Measurements from ENCODE around the gene ZNF415. TPM values are rescaled to one million over a fixed set of nuclear protein-coding genes. Genes with fewer than 3 reads are reported as not detected.
"Not testable (repeated sequence)": the region's sequence is repeated elsewhere in the genome, so short reads cannot be mapped to it uniquely, and the experiment has no call there.

Gene ZNF415
- total RNA-seq, 1 donor from 2014 or later, result 5.8 TPM

DNA sequence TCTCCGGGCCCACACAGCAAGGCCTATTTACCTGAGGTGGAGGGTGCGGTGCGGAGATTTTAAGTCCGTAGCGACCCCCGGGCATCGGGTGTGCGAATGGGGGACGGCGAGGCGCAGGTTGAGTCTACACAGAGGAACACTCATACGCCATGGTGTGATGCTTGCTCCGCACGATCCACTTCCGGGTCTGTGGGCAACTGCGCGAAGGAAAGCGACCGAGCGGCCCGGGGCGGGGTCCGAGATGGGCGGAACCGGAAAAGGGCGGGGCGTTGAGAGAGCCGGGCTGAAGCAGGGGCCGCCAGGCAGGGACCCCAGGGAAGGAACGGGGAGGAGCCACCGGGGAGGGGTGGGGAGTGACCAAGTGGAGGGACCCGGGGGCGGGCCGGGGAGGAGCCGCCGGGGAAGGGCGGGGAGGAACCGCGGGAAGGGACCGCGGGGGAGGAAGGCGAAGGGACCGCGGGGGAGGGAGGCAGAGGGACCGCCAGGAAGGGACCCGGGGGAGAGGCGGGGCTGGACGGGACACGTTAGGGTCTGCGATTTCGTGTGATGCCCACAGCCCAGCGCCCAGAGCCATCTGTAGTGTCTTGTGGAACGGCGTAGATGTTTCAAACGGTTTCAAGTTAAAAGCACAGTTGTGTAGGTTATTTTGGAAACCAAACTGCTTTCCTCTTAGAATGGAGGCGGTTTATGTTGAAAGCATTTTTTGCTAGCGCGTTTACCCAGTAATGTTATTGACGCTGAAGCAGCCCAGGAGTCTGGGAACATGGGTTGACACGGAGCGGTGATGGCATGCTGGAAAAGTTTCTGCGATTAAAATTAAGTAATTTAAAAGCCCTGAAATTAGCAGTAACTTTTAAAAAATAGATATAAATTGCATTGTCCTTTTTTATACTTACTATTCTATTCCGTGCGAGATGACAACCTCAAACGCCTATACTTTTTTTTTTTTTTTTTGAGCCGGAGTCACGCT lies 29.2 kb downstream of the ZNF415 start, which contains the start of gene ZNF160:
ZNF160 (minus strand) TSS at position 189 of the 970 bp plus-strand sequence. CDS start 17,146 bp downstream, outside the sequence.
- H3K27me3 Mint-ChIP-seq, result no peaks in the 10 kb centered on the region
- peaks cover 32% of the 10 kb centered on the region for H3K4me1 Mint-ChIP-seq
- peaks cover 5% of the 10 kb centered on the region for H3K9me3 Mint-ChIP-seq
- H3K27ac Mint-ChIP-seq, result peak within 1 kb of the TSS; percentile 93
- POLR2A ChIA-PET, result interaction anchor here (0.6 to 0.7 kb wide), 4 partner anchors 56 to 767 kb away, joined by 3 to 8 read pairs (median 4); partner anchors contain the start of gene ZNF347
- CTCF ChIA-PET, result no interaction called here
- DNase-seq (peak; percentile 100), ATAC-seq (ENCODE audit: low read depth) (peak; percentile 97)
- TF ChIP-seq, protein P1, sequence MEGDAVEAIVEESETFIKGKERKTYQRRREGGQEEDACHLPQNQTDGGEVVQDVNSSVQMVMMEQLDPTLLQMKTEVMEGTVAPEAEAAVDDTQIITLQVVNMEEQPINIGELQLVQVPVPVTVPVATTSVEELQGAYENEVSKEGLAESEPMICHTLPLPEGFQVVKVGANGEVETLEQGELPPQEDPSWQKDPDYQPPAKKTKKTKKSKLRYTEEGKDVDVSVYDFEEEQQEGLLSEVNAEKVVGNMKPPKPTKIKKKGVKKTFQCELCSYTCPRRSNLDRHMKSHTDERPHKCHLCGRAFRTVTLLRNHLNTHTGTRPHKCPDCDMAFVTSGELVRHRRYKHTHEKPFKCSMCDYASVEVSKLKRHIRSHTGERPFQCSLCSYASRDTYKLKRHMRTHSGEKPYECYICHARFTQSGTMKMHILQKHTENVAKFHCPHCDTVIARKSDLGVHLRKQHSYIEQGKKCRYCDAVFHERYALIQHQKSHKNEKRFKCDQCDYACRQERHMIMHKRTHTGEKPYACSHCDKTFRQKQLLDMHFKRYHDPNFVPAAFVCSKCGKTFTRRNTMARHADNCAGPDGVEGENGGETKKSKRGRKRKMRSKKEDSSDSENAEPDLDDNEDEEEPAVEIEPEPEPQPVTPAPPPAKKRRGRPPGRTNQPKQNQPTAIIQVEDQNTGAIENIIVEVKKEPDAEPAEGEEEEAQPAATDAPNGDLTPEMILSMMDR (IDR thresholded peaks at IDR 0.05), result no peak
- peaks cover 22% of the 10 kb centered on the region for H3K36me3 Mint-ChIP-seq (ENCODE audit: low read depth)
- peak within 1 kb of the TSS; percentile 87 for H3K4me3 Mint-ChIP-seq
- intact Hi-C loops (cut with micrococcal nuclease), result loop anchor here (1.0 to 10.0 kb wide), 15 partner anchors 29 to 914 kb away; partner anchors contain the start of genes VN1R2, ZNF320, ZNF347 and ZNF415

DNA sequence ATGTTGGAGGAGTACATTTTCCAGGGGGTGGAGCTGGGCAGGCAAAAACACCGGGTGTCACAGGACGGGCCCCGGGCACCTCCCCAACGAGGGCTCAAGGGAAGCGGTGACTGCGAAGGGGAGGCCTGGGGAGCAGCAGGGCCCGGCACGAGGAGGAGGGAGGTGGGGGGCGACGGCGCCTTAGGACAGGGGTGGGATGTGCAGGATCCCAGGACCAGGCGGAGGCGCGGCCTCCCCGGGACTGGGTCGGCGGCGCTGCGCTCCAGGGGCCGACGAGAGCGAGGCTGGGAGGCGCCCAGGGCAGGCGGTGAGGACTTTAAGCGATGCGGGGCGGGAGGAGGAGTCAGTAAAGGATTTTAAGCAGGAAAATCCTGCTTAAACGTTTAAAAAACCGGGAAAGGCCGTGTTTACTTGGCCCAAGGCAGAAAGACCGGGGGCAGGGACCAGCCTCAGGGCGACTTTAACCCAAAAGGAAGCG lies 29.9 kb downstream of the ZNF415 start:
- intact Hi-C loops (cut with micrococcal nuclease), result loop anchor here (1.0 to 10.0 kb wide), 15 partner anchors 30 to 913 kb away; partner anchors contain the start of genes VN1R2, ZNF320, ZNF347 and ZNF415
- Mint-ChIP-seq H3K4me3 (peak overlapping the region; percentile 87), H3K9me3 (peaks cover 3% of the 10 kb centered on the region), H3K27me3 (no peaks in the 10 kb centered on the region), H3K4me1 (peaks cover 35% of the 10 kb centered on the region), H3K36me3 (ENCODE audit: low read depth) (peaks cover 23% of the 10 kb centered on the region), H3K27ac (peak overlapping the region; percentile 93)
- ATAC-seq (ENCODE audit: low read depth) (no peak), DNase-seq (no peak)
- CTCF ChIA-PET, result no interaction called here
- TF ChIP-seq, protein P1 (IDR thresholded peaks at IDR 0.05), result no peak
- POLR2A ChIA-PET, result interaction anchor here (1.1 kb wide), 1 partner anchor 315 kb away, joined by 3 read pairs; the partner anchor contains the start of gene ZNF600

DNA sequence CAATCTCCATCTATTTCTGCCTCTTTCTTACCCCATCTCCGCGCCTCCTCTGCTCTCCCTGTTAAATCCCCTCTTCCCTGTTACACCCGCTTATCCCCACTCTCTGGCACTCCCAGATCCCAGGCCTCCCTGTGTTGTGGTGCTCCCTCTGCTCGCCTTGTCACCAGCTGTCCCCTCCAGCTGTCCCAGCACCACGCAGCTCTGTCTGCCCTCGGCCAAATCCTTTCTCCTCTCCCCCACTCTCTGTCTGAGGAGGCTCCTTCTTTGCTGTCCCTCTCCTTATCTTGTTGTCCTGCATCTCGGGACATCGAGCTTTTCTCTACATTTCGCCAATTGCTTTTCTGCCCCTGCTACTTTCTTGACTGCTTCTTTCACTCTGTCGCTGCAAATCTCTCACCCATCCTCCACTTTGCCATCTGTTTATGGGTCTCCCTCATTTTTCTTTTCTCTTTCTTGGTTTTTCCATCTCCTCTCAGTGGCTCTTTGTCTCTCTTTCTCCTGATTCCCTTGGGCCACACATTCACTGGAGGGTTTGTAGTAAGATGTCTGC lies 30.4 kb downstream of the ZNF415 start:
- Mint-ChIP-seq H3K27me3 (no peaks in the 10 kb centered on the region), H3K4me3 (peak overlapping the region; percentile 87), H3K27ac (peak overlapping the region; percentile 93), H3K9me3 (no peaks in the 10 kb centered on the region), H3K4me1 (peaks cover 40% of the 10 kb centered on the region), H3K36me3 (ENCODE audit: low read depth) (peaks cover 29% of the 10 kb centered on the region)
- TF ChIP-seq, protein P1 (IDR thresholded peaks at IDR 0.05), result no peak
- ChIA-PET CTCF (no interaction called here), POLR2A (interaction anchor here (0.6 to 1.1 kb wide), 2 partner anchors 315 to 481 kb away, joined by 3 to 4 read pairs; partner anchors contain the start of gene ZNF600)
- intact Hi-C loops (cut with micrococcal nuclease), result loop anchor here (2.0 to 10.0 kb wide), 6 partner anchors 109 to 565 kb away; partner anchors contain the start of genes VN1R2, ZNF468 and ZNF677
- DNase-seq (no peak), ATAC-seq (ENCODE audit: low read depth) (no peak)

DNA sequence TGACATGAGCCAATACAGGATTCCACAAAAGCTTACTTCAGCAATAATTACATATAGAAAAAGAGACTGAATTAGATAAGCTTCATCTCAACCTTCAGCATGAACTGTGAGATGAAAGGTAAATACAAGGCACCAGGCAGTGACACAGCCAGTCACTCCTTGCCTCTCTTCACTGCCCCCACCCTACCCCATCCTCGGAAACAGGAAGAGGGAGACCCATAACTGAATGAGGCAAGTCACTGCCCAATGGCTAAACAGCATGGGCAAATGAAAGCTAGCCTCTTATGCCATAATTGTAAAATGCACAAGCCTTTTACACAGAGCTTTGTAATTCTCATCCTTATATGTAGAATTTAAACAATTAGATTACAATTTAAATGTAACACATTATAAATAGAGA lies 31.2 kb downstream of the ZNF415 start:
- POLR2A ChIA-PET, result interaction anchor here (0.6 to 1.1 kb wide), 4 partner anchors 57 to 481 kb away, joined by 3 to 4 read pairs (median 3); partner anchors contain the start of genes ZNF347, ZNF600 and ZNF816
- peaks cover 30% of the 10 kb centered on the region for H3K36me3 Mint-ChIP-seq (ENCODE audit: low read depth)
- intact Hi-C loops (cut with micrococcal nuclease), result loop anchor here (5.0 to 10.0 kb wide), 4 partner anchors 153 to 564 kb away; partner anchors contain the start of genes VN1R2, ZNF468 and ZNF677
- peak overlapping the region; percentile 87 for H3K4me3 Mint-ChIP-seq
- peak overlapping the region; percentile 93 for H3K27ac Mint-ChIP-seq
- CTCF ChIA-PET, result no interaction called here
- DNase-seq (no peak), ATAC-seq (ENCODE audit: low read depth) (no peak)
- no peaks in the 10 kb centered on the region for H3K27me3 Mint-ChIP-seq
- H3K4me1 Mint-ChIP-seq, result peaks cover 42% of the 10 kb centered on the region
- TF ChIP-seq, protein P1 (IDR thresholded peaks at IDR 0.05), result no peak
- H3K9me3 Mint-ChIP-seq, result no peaks in the 10 kb centered on the region

DNA sequence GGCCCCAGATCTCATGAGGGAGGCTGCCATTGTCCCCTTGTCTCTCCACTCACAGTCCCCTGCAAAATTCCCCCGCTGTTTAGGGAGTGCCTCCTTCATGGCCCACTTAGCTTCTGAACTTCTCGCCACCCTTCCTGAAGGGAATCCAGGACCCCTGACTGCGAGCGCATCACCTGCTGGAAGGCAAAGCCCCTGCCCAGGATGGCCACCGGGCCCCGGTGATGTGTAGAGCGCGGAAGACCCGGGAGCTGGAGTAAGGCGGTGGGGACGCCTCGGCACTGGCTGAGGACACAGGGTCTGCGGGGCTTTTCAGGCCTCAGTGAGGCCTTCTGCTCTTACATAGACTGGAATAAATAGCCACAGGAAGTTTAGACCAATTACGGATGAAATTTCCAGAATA lies 34.1 kb downstream of the ZNF415 start:
- DNase-seq; POLR2A ChIA-PET; CTCF ChIA-PET; H3K9me3 Mint-ChIP-seq; ATAC-seq (ENCODE audit: low read depth); intact Hi-C loops (cut with micrococcal nuclease); H3K27ac Mint-ChIP-seq; H3K4me3 Mint-ChIP-seq; H3K27me3 Mint-ChIP-seq: not testable (repeated sequence)
- H3K36me3 Mint-ChIP-seq (ENCODE audit: low read depth), result peaks cover 50% of the 10 kb centered on the region
- H3K4me1 Mint-ChIP-seq, result peaks cover 43% of the 10 kb centered on the region

DNA sequence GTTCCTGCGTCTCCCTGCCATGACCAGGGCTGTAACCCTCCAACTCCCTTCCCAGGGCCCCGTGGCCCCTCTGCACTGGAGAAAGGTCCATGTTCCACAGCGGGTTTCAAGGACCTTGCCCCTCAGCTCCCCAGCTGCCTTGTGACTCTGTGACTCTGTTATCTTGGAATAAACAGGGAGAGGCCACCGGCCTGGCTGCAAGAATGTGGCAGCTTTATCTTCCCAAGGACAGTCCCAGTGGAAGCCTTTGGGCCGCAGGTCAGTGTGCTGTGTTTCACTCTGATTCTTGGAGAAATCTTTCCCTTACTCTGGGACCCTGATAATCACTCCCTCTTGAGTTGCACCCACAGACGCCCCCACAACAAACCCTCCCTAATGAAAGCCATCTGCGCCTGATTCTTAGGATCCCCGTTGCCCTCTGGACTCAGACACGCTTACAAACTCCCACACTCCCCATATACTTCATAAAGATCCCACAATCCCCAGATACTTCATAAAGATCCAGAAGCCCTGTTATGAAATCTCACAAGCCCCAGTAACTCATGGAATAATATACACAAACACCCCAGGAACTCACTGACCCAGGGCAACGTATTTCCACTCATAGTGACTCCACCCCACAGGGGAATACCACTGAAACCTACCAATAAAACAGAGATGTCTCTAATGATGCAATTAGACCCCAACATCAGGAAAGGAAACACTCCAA lies 35.6 kb downstream of the ZNF415 start:
- intact Hi-C loops (cut with micrococcal nuclease); CTCF ChIA-PET; H3K27me3 Mint-ChIP-seq; H3K9me3 Mint-ChIP-seq; DNase-seq; H3K4me3 Mint-ChIP-seq; ATAC-seq (ENCODE audit: low read depth); POLR2A ChIA-PET; H3K27ac Mint-ChIP-seq: not testable (repeated sequence)
- Mint-ChIP-seq H3K4me1 (peaks cover 31% of the 10 kb centered on the region), H3K36me3 (ENCODE audit: low read depth) (peaks cover 59% of the 10 kb centered on the region)

DNA sequence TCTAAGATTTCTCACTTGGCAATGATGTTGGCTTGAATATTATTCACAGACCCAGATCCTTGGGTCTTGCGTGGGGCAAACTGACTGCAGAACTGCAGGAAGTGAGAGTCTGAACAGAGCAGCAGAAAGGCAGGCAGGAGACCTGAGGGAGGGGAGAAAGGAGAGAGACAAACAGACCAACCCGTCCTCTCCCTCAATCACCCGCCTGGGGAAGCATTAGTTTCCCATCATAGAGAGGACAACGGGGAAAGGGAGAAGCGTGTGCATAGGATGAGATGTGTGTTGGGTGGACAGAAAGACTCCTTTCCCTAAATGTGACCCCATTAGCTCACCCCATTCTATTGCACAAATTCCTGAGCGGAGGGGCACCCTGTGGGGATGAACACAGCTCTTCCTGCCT lies 36.1 kb downstream of the ZNF415 start:
- ATAC-seq (ENCODE audit: low read depth); H3K27me3 Mint-ChIP-seq; H3K4me3 Mint-ChIP-seq; DNase-seq; intact Hi-C loops (cut with micrococcal nuclease); H3K27ac Mint-ChIP-seq; POLR2A ChIA-PET; CTCF ChIA-PET; H3K9me3 Mint-ChIP-seq: not testable (repeated sequence)
- H3K4me1 Mint-ChIP-seq, result peaks cover 25% of the 10 kb centered on the region
- H3K36me3 Mint-ChIP-seq (ENCODE audit: low read depth), result peaks cover 63% of the 10 kb centered on the region
